Retinal pigment epithelial cell (primary cell): ENCODE data around the gene MISP3.

ENCODE experiments used
- DNase-seq: peaks from one replicate; pipeline ENCODE4 v3.0.0-alpha.2; 2010; ENCODE audit warnings: low read depth
- H3K4me3 ChIP-seq: 2 replicates; pipeline ENCODE4 v1.5.1; 2011; ENCODE audit warnings: mild to moderate bottlenecking, low read length, control low read depth, moderate library complexity
- TF ChIP-seq, protein P1 (sequence below): conservative IDR thresholded peaks from 2 replicates; pipeline ENCODE4 v1.5.1; 2011; ENCODE audit warnings: low read depth, low read length, control low read depth, inconsistent platforms

The MISP3 gene

DNA sequence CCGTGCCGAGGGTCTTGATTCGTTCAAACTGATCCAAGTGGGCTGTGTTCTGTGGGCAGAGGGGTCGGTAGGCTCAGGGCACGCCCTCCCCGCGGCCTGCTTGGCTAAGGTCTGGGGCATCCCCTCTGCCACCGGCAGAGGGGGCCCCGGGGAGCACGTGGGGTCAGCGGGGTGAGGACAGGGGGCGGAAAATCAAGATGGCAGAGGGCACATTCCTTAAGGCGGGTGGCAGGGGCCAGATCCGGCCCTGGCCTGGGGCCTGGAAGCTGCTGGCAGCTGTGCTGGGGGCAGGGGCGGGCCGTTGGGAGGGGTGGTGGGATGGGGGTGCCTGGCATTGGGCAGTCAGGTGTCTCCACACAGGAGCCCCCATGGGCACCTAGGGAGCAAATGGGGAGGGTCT is 34.3 kb downstream of the MISP3 start:
- DNase-seq: no peak
- TF ChIP-seq, protein P1, sequence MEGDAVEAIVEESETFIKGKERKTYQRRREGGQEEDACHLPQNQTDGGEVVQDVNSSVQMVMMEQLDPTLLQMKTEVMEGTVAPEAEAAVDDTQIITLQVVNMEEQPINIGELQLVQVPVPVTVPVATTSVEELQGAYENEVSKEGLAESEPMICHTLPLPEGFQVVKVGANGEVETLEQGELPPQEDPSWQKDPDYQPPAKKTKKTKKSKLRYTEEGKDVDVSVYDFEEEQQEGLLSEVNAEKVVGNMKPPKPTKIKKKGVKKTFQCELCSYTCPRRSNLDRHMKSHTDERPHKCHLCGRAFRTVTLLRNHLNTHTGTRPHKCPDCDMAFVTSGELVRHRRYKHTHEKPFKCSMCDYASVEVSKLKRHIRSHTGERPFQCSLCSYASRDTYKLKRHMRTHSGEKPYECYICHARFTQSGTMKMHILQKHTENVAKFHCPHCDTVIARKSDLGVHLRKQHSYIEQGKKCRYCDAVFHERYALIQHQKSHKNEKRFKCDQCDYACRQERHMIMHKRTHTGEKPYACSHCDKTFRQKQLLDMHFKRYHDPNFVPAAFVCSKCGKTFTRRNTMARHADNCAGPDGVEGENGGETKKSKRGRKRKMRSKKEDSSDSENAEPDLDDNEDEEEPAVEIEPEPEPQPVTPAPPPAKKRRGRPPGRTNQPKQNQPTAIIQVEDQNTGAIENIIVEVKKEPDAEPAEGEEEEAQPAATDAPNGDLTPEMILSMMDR: no peak
- H3K4me3 ChIP-seq: no peak overlapping the region

DNA sequence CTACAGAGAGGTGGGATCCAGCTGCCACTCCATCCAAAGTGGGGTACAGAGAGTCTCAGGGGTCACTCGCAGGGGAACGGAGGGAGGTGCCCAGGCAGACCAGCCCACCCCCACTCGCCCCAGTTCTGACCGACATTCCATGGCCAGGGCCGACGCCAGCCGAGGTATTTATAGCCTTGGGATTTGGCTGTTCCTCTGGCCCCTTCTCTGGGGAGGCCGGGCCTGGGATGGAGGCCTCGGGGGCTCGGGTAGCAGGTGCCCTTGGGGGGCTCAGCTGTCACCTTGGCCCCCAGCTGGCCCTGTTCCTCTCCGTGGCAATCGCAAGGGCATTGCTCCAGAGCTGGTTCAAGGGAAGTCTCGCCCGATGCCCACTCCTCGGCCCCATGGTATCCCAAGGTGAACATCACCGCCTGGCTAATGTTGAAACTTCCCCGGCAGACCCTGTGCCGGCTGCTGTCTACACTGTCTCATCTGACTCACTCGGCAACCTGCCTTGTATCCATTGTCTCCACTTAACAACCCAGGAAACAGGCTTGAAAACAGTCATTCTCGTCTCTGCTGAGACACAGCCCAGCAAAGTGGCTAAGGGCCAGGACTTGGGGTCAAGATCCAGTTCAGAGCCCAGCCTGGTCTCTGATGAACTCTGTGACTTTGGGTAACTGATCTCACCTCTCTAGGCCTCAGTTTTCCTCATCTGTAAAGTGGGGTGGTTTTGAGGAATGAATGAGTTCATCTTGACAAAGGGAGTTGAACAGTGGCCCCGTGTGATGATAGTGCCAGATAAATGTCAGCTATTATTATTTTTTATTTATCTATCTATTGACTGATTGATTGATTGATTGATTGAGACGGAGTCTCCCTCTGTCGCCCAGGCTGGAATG is 35.2 kb downstream of the MISP3 start:
- TF ChIP-seq, protein P1: no peak
- DNase-seq: no peak
- H3K4me3 ChIP-seq: no peak overlapping the region

DNA sequence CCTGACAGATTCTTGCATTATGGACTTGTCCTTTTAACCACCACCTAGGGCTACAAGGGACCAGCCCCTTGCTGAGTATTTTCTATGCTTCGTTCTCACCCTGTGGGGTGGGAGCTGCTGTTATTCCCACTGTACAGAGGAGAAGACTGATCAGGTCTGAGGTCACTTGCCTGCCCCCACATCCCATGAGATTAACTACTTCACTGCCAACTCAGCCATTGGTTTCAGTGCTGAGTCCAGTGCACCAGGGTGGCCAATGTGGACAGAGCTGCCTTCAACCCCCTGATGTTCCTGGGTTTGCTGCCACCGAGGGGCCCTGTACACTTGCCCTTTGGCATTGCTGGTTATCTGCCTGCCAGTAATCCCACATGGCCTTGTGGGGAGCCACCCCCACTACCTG is 38.1 kb downstream of the MISP3 start:
- TF ChIP-seq, protein P1: no peak
- DNase-seq: no peak
- H3K4me3 ChIP-seq: no peak overlapping the region

DNA sequence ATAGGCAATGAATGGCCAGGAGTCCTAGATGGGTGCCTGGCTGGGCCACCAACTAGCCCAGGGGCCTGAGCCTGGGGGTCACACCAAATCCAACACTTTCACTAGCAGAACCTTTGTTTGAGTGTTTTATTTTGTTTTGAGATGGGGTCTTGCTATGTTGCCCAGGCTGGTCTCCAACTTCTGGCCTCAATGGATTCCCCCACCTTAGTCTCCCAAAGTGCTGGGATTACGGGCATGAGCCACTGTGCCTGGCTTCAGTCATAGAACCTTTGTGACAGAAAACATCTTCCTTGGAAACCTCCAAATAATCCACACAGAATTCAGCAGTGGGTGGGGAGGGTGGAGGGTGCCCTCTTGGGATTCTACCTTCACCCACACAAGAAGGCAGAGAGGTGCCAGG is 38.9 kb downstream of the MISP3 start:
- TF ChIP-seq, protein P1: no peak
- no peak overlapping the region for H3K4me3 ChIP-seq
- DNase-seq: no peak

DNA sequence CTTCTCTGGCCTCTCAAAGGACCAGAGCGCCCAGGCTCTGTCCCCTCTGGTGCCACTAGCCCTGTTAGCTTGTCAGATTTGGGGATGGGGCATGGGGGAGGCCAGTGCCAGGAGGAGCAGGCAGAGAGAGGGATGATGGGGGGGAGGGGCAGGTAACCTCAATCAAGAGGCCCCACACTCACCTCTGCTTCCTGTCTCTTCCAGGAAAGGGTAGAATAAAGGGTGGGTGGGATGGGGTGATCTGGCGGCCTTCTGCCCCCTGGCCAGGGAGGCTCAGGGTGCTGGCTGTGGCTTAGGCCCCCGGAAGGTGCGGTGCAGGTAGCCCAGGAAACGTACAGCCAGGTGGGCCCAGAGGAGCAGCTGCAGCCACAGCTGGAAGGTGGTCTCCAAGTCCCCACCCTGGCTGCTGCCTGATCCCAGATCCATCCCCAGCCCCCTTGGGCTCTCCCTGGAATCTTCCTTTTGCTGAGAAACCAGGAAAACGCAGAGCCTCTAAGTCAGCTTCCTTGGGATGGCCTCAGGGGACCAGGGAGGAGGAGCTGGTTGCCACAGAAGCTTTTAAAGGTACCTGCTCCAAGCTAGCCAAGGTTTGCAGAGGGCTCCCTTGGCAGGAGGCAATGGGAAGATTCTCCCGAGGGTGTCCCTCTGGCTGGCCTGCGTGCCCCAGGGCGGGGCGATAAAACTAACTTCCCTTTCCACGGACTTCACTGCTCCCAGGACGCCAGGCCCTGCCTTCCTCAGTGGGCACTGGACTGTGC is 39.6 kb downstream of the MISP3 start:
- TF ChIP-seq, protein P1: no peak

DNA sequence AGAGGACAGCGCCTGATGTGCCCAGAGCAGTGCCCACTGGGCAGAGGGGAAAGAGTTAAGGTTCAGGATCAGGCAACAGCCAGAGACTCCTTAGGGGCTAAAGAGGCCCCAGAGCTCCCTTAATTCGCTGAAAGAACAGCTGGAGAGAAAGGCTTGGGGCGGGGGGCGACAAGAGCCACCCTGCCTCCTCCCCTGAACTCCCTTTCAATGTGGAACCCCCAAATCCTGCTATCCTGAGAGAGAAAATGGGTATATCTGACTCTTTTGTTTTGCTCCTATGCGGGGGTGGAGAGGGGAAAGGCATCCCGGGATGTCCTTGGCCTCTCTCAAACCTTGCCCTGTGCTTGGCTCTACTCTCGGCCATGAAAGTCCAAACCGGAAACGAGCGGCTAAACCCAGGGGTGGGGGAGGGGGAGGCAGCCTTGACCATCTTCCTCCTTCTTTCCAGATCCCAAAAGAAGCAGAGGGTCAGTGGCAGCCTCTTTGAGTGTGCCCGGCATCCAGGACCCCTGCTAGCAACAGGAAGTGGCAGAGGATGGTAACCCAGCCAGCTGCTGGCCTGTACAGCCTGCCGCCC is 40.3 kb downstream of the MISP3 start:
- H3K4me3 ChIP-seq: no peak overlapping the region
- TF ChIP-seq, protein P1: no peak
- DNase-seq: no peak

More for the DNA sequence above, 39.6 kb downstream of the MISP3 start:
- DNase-seq: no peak
- no peak overlapping the region for H3K4me3 ChIP-seq
